GM12892 (cell line): ENCODE results near the gene CH25H.

Experiments used
- POLR2A ChIP-seq: IDR thresholded peaks from 2 replicates; pipeline ENCODE4 v1.6.1; 2011; ENCODE audit warnings: low read depth, low read length, control low read depth
- TAF1 ChIP-seq: IDR thresholded peaks from 2 replicates; pipeline ENCODE4 v1.6.1; 2011; ENCODE audit warnings: low read depth, mild to moderate bottlenecking, control low read depth, low read length, borderline replicate concordance

GRCh38 chr10:89204621-89205185, 2.4 kb downstream of the CH25H start:
- TF ChIP-seq TAF1 (no peak), POLR2A (no peak)
